IMR-90 (cell line): Measurements from ENCODE around the gene FBXO9.

ENCODE experiments used
- BHLHE40 ChIP-seq: fragments of 150-350 bp; IDR thresholded peaks from 2 replicates; pipeline ENCODE4 v1.6.1; 2016; ENCODE audit warnings: mild to moderate bottlenecking, low read depth, low read length
- FOS ChIP-seq: fragments of 150-350 bp; IDR thresholded peaks from 2 replicates; pipeline ENCODE4 v1.6.1; 2016; ENCODE audit warnings: low read depth, low read length
- MAFK ChIP-seq: IDR thresholded peaks from 2 replicates; pipeline ENCODE4 v1.6.1; 2012; ENCODE audit warnings: low read depth, low read length, improper control_type of control experiment
- MXI1 ChIP-seq: IDR thresholded peaks from 2 replicates; pipeline ENCODE4 v1.6.1; 2012; ENCODE audit warnings: low read depth, mild to moderate bottlenecking, low read length, moderate library complexity, borderline replicate concordance
- NFE2L2 ChIP-seq: fragments of 150-350 bp; IDR thresholded peaks from 2 replicates; pipeline ENCODE4 v1.6.1; 2016; ENCODE audit warnings: low read depth, mild to moderate bottlenecking, low read length
- POLR2A ChIP-seq: IDR thresholded peaks from 2 replicates; pipeline ENCODE4 v1.6.1; 2012; ENCODE audit warnings: mild to moderate bottlenecking, low read depth, low read length
- RAD21 ChIP-seq: IDR thresholded peaks from 2 replicates; pipeline ENCODE4 v1.6.1; 2012; ENCODE audit warnings: low read length, improper control_type of control experiment
- RFX5 ChIP-seq: IDR thresholded peaks from 2 replicates; pipeline ENCODE4 v1.8.0; 2012; ENCODE audit warnings: low read depth, mild to moderate bottlenecking, low read length, moderate library complexity
- TF ChIP-seq, protein P1 (sequence below): conservative IDR thresholded peaks from 2 replicates; pipeline ENCODE4 v1.5.1; 2012; ENCODE audit warnings: mild to moderate bottlenecking, low read depth, low read length, improper control_type of control experiment

DNA sequence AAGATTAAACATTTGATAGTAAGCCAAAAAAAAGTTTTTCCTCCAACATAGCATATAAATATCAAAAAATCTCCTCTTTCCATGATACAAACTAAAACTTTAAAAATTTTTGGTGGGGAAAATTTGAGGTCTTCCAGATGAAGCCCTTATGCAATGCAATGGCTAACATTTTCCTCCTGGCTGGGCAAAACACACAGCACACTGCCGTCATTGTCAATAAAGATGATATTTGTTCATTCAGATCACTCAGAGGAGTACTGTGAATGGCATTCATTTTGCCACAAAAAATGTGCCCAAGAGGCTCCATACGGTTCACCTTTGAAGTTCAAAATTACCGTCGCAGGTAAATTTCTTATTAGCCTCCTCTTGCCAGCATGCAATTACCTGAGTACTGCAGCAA lies 33.9 kb upstream of the FBXO9 start:
- TF ChIP-seq, protein P1, sequence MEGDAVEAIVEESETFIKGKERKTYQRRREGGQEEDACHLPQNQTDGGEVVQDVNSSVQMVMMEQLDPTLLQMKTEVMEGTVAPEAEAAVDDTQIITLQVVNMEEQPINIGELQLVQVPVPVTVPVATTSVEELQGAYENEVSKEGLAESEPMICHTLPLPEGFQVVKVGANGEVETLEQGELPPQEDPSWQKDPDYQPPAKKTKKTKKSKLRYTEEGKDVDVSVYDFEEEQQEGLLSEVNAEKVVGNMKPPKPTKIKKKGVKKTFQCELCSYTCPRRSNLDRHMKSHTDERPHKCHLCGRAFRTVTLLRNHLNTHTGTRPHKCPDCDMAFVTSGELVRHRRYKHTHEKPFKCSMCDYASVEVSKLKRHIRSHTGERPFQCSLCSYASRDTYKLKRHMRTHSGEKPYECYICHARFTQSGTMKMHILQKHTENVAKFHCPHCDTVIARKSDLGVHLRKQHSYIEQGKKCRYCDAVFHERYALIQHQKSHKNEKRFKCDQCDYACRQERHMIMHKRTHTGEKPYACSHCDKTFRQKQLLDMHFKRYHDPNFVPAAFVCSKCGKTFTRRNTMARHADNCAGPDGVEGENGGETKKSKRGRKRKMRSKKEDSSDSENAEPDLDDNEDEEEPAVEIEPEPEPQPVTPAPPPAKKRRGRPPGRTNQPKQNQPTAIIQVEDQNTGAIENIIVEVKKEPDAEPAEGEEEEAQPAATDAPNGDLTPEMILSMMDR = no peak
- TF ChIP-seq BHLHE40 = no peak
- TF ChIP-seq POLR2A = no peak
- TF ChIP-seq RAD21 = no peak
- TF ChIP-seq RFX5 = no peak
- no peak for TF ChIP-seq FOS
- no peak for TF ChIP-seq MXI1
- TF ChIP-seq MAFK = no peak
- no peak for TF ChIP-seq NFE2L2
